OCI-LY1 (cell line): ENCODE measurements around the gene PIGV.

Experiments used
- H2AFZ ChIP-seq: fragments of 200-600 bp; sonication (generic), shearing (Covaris generic); 2 replicates; pipeline ENCODE4 v1.6.0; 2014; ENCODE audit warnings: antibody characterized with exemption, mild to moderate bottlenecking, low read length
- H3F3A ChIP-seq: fragments of 200-600 bp; sonication (generic), shearing (Covaris generic); 2 replicates; pipeline ENCODE4 v1.6.0; 2014; ENCODE audit warnings: mild to moderate bottlenecking, antibody characterized with exemption, low read length, moderate library complexity; ENCODE audit not compliant: insufficient read depth
- H3K27ac ChIP-seq: fragments of 200-600 bp; sonication (generic); 2 replicates; pipeline ENCODE4 v1.5.1; 2014; ENCODE audit warnings: low read length, mixed run types, mild to moderate bottlenecking, low read depth; ENCODE audit not compliant: poor library complexity, severe bottlenecking
- H3K27me3 ChIP-seq: fragments of 200-600 bp; sonication (generic); 2 replicates; pipeline ENCODE4 v1.6.0; 2014; ENCODE audit warnings: antibody characterized with exemption, mild to moderate bottlenecking, low read length, moderate library complexity; ENCODE audit not compliant: insufficient read depth
- H3K36me3 ChIP-seq: fragments of 200-600 bp; sonication (generic); 2 replicates; pipeline ENCODE4 v1.6.1; 2014; ENCODE audit warnings: mild to moderate bottlenecking, antibody characterized with exemption, low read length, moderate library complexity, mixed read lengths; ENCODE audit not compliant: insufficient read depth
- H3K4me1 ChIP-seq: fragments of 200-600 bp; sonication (generic); 2 replicates; pipeline ENCODE4 v1.5.1; 2014; ENCODE audit warnings: mild to moderate bottlenecking, low read length, moderate library complexity; ENCODE audit not compliant: insufficient read depth, severe bottlenecking
- H3K4me2 ChIP-seq: fragments of 200-600 bp; sonication (generic), shearing (Covaris generic); 2 replicates; pipeline ENCODE4 v1.6.1; 2014; ENCODE audit warnings: low read length
- H3K4me3 ChIP-seq: fragments of 200-600 bp; sonication (generic); 2 replicates; pipeline ENCODE4 v1.5.1; 2014; ENCODE audit warnings: low read length, low read depth, mild to moderate bottlenecking, mixed read lengths; ENCODE audit not compliant: poor library complexity, severe bottlenecking
- H3K79me2 ChIP-seq: fragments of 200-600 bp; shearing (Covaris generic); 2 replicates; pipeline ENCODE4 v1.6.1; 2016; ENCODE audit warnings: mixed run types, low read length, mixed read lengths; ENCODE audit not compliant: insufficient read depth
- H3K9ac ChIP-seq: fragments of 200-600 bp; sonication (generic), shearing (Covaris generic); 2 replicates; pipeline ENCODE4 v1.6.1; 2014; ENCODE audit warnings: mild to moderate bottlenecking, low read length, mixed read lengths
- H3K9me2 ChIP-seq: fragments of 200-600 bp; sonication (generic), shearing (Covaris generic); 2 replicates; pipeline ENCODE4 v1.6.1; 2014; ENCODE audit warnings: low read depth, mild to moderate bottlenecking, low read length, mixed read lengths
- H3K9me3 ChIP-seq: fragments of 200-600 bp; shearing (Covaris generic); 2 replicates; pipeline ENCODE4 v1.6.1; 2014; ENCODE audit warnings: low read length, mixed read lengths
- H4K20me1 ChIP-seq: fragments of 200-600 bp; sonication (generic), shearing (Covaris generic); 2 replicates; pipeline ENCODE4 v1.6.0; 2016; ENCODE audit warnings: mild to moderate bottlenecking, low read length; ENCODE audit not compliant: insufficient read depth
- EZH2 ChIP-seq: fragments of 200-600 bp; sonication (generic), shearing (Covaris generic); IDR thresholded peaks from 2 replicates; pipeline ENCODE4 v1.8.0; 2017; ENCODE audit warnings: borderline replicate concordance, mixed run types, mild to moderate bottlenecking, antibody characterized with exemption, low read length, moderate library complexity, mixed read lengths
- TF ChIP-seq, protein P1 (sequence below): fragments of 200-600 bp; sonication (generic), shearing (Covaris generic); IDR thresholded peaks from 2 replicates; pipeline ENCODE4 v1.5.1; 2017; ENCODE audit warnings: mild to moderate bottlenecking, antibody characterized with exemption, low read length, moderate library complexity, mixed read lengths

Gene PIGV

GRCh38 chr1:26783646-26784022, 4.1 kb upstream of the PIGV start:
- H3K4me1 ChIP-seq: peaks cover 47% of the 10 kb centered on the region
- no peaks in the 10 kb centered on the region for H3K9me2 ChIP-seq
- H3K4me2 ChIP-seq: no peak overlapping the region
- no peaks in the 10 kb centered on the region for H3K27me3 ChIP-seq
- peaks cover 52% of the 10 kb centered on the region for H3K36me3 ChIP-seq
- no peak overlapping the region for H3K9ac ChIP-seq
- no peaks in the 10 kb centered on the region for H4K20me1 ChIP-seq
- peak overlapping the region; percentile 96 for H3K27ac ChIP-seq
- TF ChIP-seq, protein P1, sequence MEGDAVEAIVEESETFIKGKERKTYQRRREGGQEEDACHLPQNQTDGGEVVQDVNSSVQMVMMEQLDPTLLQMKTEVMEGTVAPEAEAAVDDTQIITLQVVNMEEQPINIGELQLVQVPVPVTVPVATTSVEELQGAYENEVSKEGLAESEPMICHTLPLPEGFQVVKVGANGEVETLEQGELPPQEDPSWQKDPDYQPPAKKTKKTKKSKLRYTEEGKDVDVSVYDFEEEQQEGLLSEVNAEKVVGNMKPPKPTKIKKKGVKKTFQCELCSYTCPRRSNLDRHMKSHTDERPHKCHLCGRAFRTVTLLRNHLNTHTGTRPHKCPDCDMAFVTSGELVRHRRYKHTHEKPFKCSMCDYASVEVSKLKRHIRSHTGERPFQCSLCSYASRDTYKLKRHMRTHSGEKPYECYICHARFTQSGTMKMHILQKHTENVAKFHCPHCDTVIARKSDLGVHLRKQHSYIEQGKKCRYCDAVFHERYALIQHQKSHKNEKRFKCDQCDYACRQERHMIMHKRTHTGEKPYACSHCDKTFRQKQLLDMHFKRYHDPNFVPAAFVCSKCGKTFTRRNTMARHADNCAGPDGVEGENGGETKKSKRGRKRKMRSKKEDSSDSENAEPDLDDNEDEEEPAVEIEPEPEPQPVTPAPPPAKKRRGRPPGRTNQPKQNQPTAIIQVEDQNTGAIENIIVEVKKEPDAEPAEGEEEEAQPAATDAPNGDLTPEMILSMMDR: no peak
- no peak for TF ChIP-seq EZH2
- no peak overlapping the region for H3K4me3 ChIP-seq
- H3K9me3 ChIP-seq: no peaks in the 10 kb centered on the region
- peaks cover 12% of the 10 kb centered on the region for H3F3A ChIP-seq
- H2AFZ ChIP-seq: no peak overlapping the region
- H3K79me2 ChIP-seq: no peaks in the 10 kb centered on the region

- peaks cover 45% of the 10 kb centered on the region for H3K36me3 ChIP-seq
- no peaks in the 10 kb centered on the region for H4K20me1 ChIP-seq
- H3K4me3 ChIP-seq: no peak overlapping the region
- H3K9me2 ChIP-seq: no peaks in the 10 kb centered on the region
- H3K27ac ChIP-seq: peak overlapping the region; percentile 96
- no peak overlapping the region for H2AFZ ChIP-seq
- no peak for TF ChIP-seq EZH2
- TF ChIP-seq, protein P1: no peak
- no peaks in the 10 kb centered on the region for H3K27me3 ChIP-seq
- no peaks in the 10 kb centered on the region for H3K79me2 ChIP-seq
- H3K4me2 ChIP-seq: no peak overlapping the region
- H3K9me3 ChIP-seq: no peaks in the 10 kb centered on the region
- H3K9ac ChIP-seq: no peak overlapping the region
- H3F3A ChIP-seq: peaks cover 12% of the 10 kb centered on the region
- H3K4me1 ChIP-seq: peaks cover 52% of the 10 kb centered on the region
Measured at GRCh38 chr1:26784023-26784871, 3.5 kb upstream of the PIGV start.

DNA sequence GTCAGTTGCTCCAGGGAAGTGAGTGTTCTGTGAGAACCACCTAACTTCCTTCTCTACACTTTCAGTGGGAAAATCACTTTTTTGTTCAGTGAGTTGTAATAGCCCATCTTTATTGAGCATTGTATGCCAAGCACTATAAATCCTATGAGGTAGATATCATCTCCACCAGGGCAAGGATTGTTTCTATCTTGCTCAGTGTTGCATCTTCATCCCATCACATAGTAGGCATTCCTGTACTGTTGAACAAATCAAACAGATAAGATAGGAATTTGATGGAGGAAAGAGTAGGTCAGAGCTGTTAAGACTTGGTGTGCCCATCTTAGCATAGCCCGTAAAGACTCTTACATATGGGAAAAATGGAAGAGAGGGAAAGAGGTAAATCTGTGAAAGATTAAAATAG, 2.9 kb upstream of the PIGV start:
- Histone ChIP-seq H3K79me2 (no peaks in the 10 kb centered on the region), H3K27me3 (no peaks in the 10 kb centered on the region), H3K4me2 (no peak overlapping the region), H4K20me1 (no peaks in the 10 kb centered on the region), H3K36me3 (peaks cover 39% of the 10 kb centered on the region), H3K9ac (no peak overlapping the region), H2AFZ (no peak overlapping the region), H3F3A (peaks cover 12% of the 10 kb centered on the region), H3K9me3 (no peaks in the 10 kb centered on the region), H3K27ac (peak overlapping the region; percentile 96), H3K4me3 (no peak overlapping the region), H3K9me2 (no peaks in the 10 kb centered on the region), H3K4me1 (peaks cover 52% of the 10 kb centered on the region)
- TF ChIP-seq EZH2: no peak
- TF ChIP-seq, protein P1: no peak
